HCT116 (cell line): ENCODE data around the gene CEP112. TPM values are rescaled to one million over a fixed set of nuclear protein-coding genes. Genes with fewer than 3 reads are reported as not detected.

Experiments used
- ATAC-seq: fragments of 200-7000 bp; cut with Tn5 transposase; 2 replicates; pipeline ENCODE4 v1.9.1; 2020; ENCODE audit warnings: mild to moderate bottlenecking, moderate library complexity
- BruUV-seq: library from RNA; stranded (reverse); fragments of 400-500 nt; replicated peaks from 2 replicates; lab custom pipeline; 2021; lab: Mats Ljungman, UMichigan
- CTCF ChIA-PET: fragments of 300-600 bp; sonication (Branson Sonifier 250); formaldehyde crosslinking; loops from one replicate; lab custom pipeline; 2021; ENCODE audit warnings: antibody characterized with exemption; lab: Charles Lee
- POLR2A ChIA-PET: fragments of 300-600, 350-600 bp; sonication (Branson Sonifier 250); formaldehyde crosslinking; loops from one replicate; lab custom pipeline; 2021; ENCODE audit warnings: antibody characterized with exemption; lab: Charles Lee
- RAD21 ChIA-PET, 2 experiments: fragments of 300-600 bp; sonication (Branson Sonifier 250); formaldehyde crosslinking; loops; one replicate each; lab custom pipeline; 2023; ENCODE audit warnings: low total read pairs in 2 of 2; ENCODE audit not compliant: uncharacterized antibody in 2 of 2, unreplicated experiment in 2 of 2, low non-redundant PET in 1 of 2; lab: Charles Lee
- DNase-seq: peaks from one replicate; pipeline ENCODE4 v3.0.0-alpha.2; 2010; ENCODE audit warnings: low read depth, low spot score
- H2AFZ ChIP-seq: fragments of 200-600 bp; shearing (Covaris generic), sonication (generic); 2 replicates; pipeline ENCODE4 v1.6.1; 2017; ENCODE audit warnings: low read depth, mixed run types, mixed read lengths, antibody characterized with exemption, low read length; ENCODE audit not compliant: poor library complexity, severe bottlenecking
- H3K27ac ChIP-seq: 2 replicates; pipeline ENCODE4 v1.5.1; 2012; ENCODE audit warnings: low read depth, low read length
- H3K27me3 ChIP-seq: fragments of 200-600 bp; sonication (generic); 2 replicates; pipeline ENCODE4 v1.6.1; 2016; ENCODE audit warnings: mixed run types, low read length, mixed read lengths; ENCODE audit not compliant: insufficient read depth
- H3K36me3 ChIP-seq, 2 experiments: fragments of 200-500 bp in 1 of 2; fragments of 200-600 bp in 1 of 2; sonication (Bioruptor generic) in 1 of 2; sonication (generic) in 1 of 2; 2 replicates each; pipeline versions ENCODE4 v1.5.1 to v1.6.1; 2014 to 2016; ENCODE audit warnings: low read length in 2 of 2, inconsistent platforms in 1 of 2, mixed read lengths in 1 of 2, mixed run types in 1 of 2; ENCODE audit not compliant: insufficient read depth in 2 of 2, control insufficient read depth in 1 of 2
- H3K4me1 ChIP-seq, 2 experiments: fragments of 200-600 bp in 1 of 2; sonication (generic) in 1 of 2; 2 replicates each; pipeline versions ENCODE4 v1.5.1 to v1.6.1; 2012 to 2017; ENCODE audit warnings: low read length in 2 of 2, inconsistent platforms in 1 of 2, mild to moderate bottlenecking in 1 of 2, mixed read lengths in 1 of 2, mixed run types in 1 of 2, moderate library complexity in 1 of 2; ENCODE audit not compliant: insufficient read depth in 2 of 2, control insufficient read depth in 1 of 2
- H3K4me2 ChIP-seq: fragments of 200-600 bp; sonication (generic); 2 replicates; pipeline ENCODE4 v1.6.1; 2017; ENCODE audit warnings: mixed run types, low read length, mixed read lengths
- H3K4me3 ChIP-seq, 2 experiments: fragments of 200-600 bp in 1 of 2; sonication (generic) in 1 of 2; replicated peaks in 1 of 2; 2 replicates each; pipeline ENCODE4 v1.5.1; 2011 to 2016; ENCODE audit warnings: low read length in 2 of 2, control low read depth in 1 of 2, low read depth in 1 of 2, mild to moderate bottlenecking in 1 of 2, mixed read lengths in 1 of 2, mixed run types in 1 of 2
- H3K79me2 ChIP-seq: fragments of 200-600 bp; sonication (generic); 2 replicates; pipeline ENCODE4 v1.6.1; 2017; ENCODE audit warnings: mild to moderate bottlenecking, mixed run types, low read length, moderate library complexity, mixed read lengths; ENCODE audit not compliant: insufficient read depth
- H3K9ac ChIP-seq: fragments of 200-600 bp; sonication (generic); 2 replicates; pipeline ENCODE4 v1.6.1; 2016; ENCODE audit warnings: low read length, mixed read lengths
- H3K9me2 ChIP-seq: fragments of 200-600 bp; sonication (generic), shearing (Covaris generic); 2 replicates; pipeline ENCODE4 v1.6.1; 2017; ENCODE audit warnings: mixed run types, mild to moderate bottlenecking, moderate library complexity; ENCODE audit not compliant: insufficient read depth
- H3K9me3 ChIP-seq, 2 experiments: fragments of 200-500 bp in 1 of 2; fragments of 200-600 bp in 1 of 2; sonication (Bioruptor generic) in 1 of 2; sonication (generic) in 1 of 2; 2 replicates each; pipeline ENCODE4 v1.6.1; 2014 to 2017; ENCODE audit warnings: low read length in 2 of 2, mixed read lengths in 2 of 2, inconsistent platforms in 1 of 2, low read depth in 1 of 2, mild to moderate bottlenecking in 1 of 2, mixed run types in 1 of 2, moderate library complexity in 1 of 2; ENCODE audit not compliant: control insufficient read depth in 1 of 2, insufficient read depth in 1 of 2
- H4K20me1 ChIP-seq: fragments of 200-600 bp; sonication (generic), shearing (Covaris generic); 2 replicates; pipeline ENCODE4 v1.6.1; 2017; ENCODE audit warnings: mixed run types, mild to moderate bottlenecking, moderate library complexity; ENCODE audit not compliant: insufficient read depth
- CBX3 ChIP-seq: IDR thresholded peaks from 2 replicates; pipeline ENCODE4 v1.6.1; 2012; ENCODE audit warnings: low read depth
- EGR1 ChIP-seq: IDR thresholded peaks from 2 replicates; pipeline ENCODE4 v1.6.1; 2012; ENCODE audit warnings: low read depth
- ELF1 ChIP-seq: IDR thresholded peaks from 2 replicates; pipeline ENCODE4 v1.6.1; 2012; ENCODE audit warnings: low read depth, borderline replicate concordance
- EZH2 ChIP-seq: fragments of 200-600 bp; sonication (generic); IDR thresholded peaks from 2 replicates; pipeline ENCODE4 v1.6.1; 2017; ENCODE audit warnings: antibody characterized with exemption, mixed run types
- EZH2phosphoT487 ChIP-seq: fragments of 200-600 bp; IDR thresholded peaks from 2 replicates; pipeline ENCODE4 v1.6.1; 2018; ENCODE audit warnings: antibody characterized with exemption, borderline replicate concordance
- FOSL1 ChIP-seq: IDR thresholded peaks from 2 replicates; pipeline ENCODE4 v1.6.1; 2012; ENCODE audit warnings: low read depth
- POLR2AphosphoS5 ChIP-seq: IDR thresholded peaks from 2 replicates; pipeline ENCODE4 v1.6.1; 2011; ENCODE audit warnings: mild to moderate bottlenecking, low read depth, low read length, moderate library complexity
- SIN3A ChIP-seq: IDR thresholded peaks from 2 replicates; pipeline ENCODE4 v1.6.1; 2012; ENCODE audit warnings: low read depth
- SP1 ChIP-seq: IDR thresholded peaks from 2 replicates; pipeline ENCODE4 v1.6.1; 2012; ENCODE audit warnings: low read depth
- TCF7L2 ChIP-seq: IDR thresholded peaks from 2 replicates; pipeline ENCODE4 v1.7.0; 2011; ENCODE audit warnings: borderline replicate concordance, inconsistent platforms; ENCODE audit not compliant: insufficient read depth, insufficient read length; ENCODE audit errors: extremely low read depth
- ZFX ChIP-seq: fragments of 450-650 bp; IDR thresholded peaks from 2 replicates; pipeline ENCODE4 v1.6.1; 2017
- ZNF274 ChIP-seq: fragments of 200-500 bp; sonication (Bioruptor generic); IDR thresholded peaks from 2 replicates; pipeline ENCODE4 v1.6.1; 2014; ENCODE audit warnings: mild to moderate bottlenecking, low read depth, low read length, inconsistent platforms
- intact Hi-C: fragments of 100-400 bp; cut with micrococcal nuclease; formaldehyde crosslinking; loops from 2 replicates; pipeline ENCODE4 v1.10.0; 2022
- total RNA-seq: library from RNA; stranded (reverse); gene quantifications from one replicate; pipeline ENCODE4 v1.2.1, GENCODE V29; 2021; ENCODE audit not compliant: unreplicated experiment
- TF ChIP-seq, protein P1 (sequence below): IDR thresholded peaks from 2 replicates; pipeline ENCODE4 v1.6.1; 2011; ENCODE audit warnings: mild to moderate bottlenecking, low read length, moderate library complexity; ENCODE audit not compliant: insufficient replicate concordance; ENCODE audit errors: extremely low read depth
- TF ChIP-seq, protein P2 (sequence below): IDR thresholded peaks from 2 replicates; pipeline ENCODE4 v1.6.1; 2012
- TF ChIP-seq, protein P3 (sequence below), 3 experiments: fragments of 200-600 bp in 1 of 3; sonication (generic) in 1 of 3; IDR thresholded peaks in 2 of 3; conservative IDR thresholded peaks in 1 of 3; 2 replicates each; pipeline ENCODE4 v1.5.1; 2012 to 2017; ENCODE audit warnings: low read depth in 2 of 3, low read length in 2 of 3, antibody characterized with exemption in 1 of 3, borderline replicate concordance in 1 of 3, control low read depth in 1 of 3, mild to moderate bottlenecking in 1 of 3, mixed read lengths in 1 of 3, mixed run types in 1 of 3, moderate library complexity in 1 of 3; ENCODE audit not compliant: insufficient read depth in 1 of 3

Gene CEP112
- total RNA-seq, 1 experiment from 2014 or later = 10.9 TPM

DNA sequence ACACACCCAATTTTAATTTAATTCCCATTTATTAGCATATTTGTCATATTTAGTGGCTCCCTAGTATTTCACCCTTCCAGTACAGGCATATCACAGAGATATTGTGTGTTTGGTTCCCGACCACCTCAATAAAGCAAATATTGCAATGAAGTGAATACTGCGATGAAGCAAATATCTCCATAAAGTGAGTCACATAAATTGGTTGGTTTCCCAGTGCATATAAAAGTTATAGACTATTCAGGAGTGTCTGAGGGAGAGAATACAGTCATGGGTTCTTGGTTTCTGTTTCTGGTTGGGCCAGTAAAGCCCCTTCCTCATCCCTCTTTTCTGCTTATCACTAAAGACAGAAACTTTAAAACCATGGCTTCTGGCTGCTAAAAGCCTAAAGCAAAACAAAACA lies 335.1 kb downstream of the CEP112 start:
- Histone ChIP-seq H3K9ac (no peak overlapping the region), H3K9me2 (no peaks in the 10 kb centered on the region), H2AFZ (no peak overlapping the region), H3K27me3 (no peaks in the 10 kb centered on the region), H3K27ac (no peak overlapping the region), H3K9me3 (no peaks in the 10 kb centered on the region), H3K36me3 (no peaks in the 10 kb centered on the region; a peak in 1 of 4 replicates), H3K79me2 (no peaks in the 10 kb centered on the region), H3K4me3 (no peak overlapping the region), H4K20me1 (no peaks in the 10 kb centered on the region), H3K4me1 (peaks cover 12 to 35% of the 10 kb centered on the region in 2 experiments), H3K4me2 (no peak overlapping the region)
- CTCF ChIA-PET = no interaction called here
- TF ChIP-seq EZH2phosphoT487 = no peak
- no peak for TF ChIP-seq ELF1
- no peak for TF ChIP-seq SIN3A
- TF ChIP-seq, protein P1, sequence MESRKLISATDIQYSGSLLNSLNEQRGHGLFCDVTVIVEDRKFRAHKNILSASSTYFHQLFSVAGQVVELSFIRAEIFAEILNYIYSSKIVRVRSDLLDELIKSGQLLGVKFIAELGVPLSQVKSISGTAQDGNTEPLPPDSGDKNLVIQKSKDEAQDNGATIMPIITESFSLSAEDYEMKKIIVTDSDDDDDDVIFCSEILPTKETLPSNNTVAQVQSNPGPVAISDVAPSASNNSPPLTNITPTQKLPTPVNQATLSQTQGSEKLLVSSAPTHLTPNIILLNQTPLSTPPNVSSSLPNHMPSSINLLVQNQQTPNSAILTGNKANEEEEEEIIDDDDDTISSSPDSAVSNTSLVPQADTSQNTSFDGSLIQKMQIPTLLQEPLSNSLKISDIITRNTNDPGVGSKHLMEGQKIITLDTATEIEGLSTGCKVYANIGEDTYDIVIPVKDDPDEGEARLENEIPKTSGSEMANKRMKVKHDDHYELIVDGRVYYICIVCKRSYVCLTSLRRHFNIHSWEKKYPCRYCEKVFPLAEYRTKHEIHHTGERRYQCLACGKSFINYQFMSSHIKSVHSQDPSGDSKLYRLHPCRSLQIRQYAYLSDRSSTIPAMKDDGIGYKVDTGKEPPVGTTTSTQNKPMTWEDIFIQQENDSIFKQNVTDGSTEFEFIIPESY = no peak
- no peak for TF ChIP-seq TCF7L2
- TF ChIP-seq EGR1 = no peak
- no peak for TF ChIP-seq EZH2
- TF ChIP-seq ZFX = no peak
- no peak for TF ChIP-seq CBX3
- TF ChIP-seq POLR2AphosphoS5 = no peak
- no peak for TF ChIP-seq FOSL1
- TF ChIP-seq SP1 = no peak
- TF ChIP-seq, protein P2, sequence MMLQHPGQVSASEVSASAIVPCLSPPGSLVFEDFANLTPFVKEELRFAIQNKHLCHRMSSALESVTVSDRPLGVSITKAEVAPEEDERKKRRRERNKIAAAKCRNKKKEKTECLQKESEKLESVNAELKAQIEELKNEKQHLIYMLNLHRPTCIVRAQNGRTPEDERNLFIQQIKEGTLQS = no peak
- no peak for TF ChIP-seq ZNF274
- TF ChIP-seq, protein P3, sequence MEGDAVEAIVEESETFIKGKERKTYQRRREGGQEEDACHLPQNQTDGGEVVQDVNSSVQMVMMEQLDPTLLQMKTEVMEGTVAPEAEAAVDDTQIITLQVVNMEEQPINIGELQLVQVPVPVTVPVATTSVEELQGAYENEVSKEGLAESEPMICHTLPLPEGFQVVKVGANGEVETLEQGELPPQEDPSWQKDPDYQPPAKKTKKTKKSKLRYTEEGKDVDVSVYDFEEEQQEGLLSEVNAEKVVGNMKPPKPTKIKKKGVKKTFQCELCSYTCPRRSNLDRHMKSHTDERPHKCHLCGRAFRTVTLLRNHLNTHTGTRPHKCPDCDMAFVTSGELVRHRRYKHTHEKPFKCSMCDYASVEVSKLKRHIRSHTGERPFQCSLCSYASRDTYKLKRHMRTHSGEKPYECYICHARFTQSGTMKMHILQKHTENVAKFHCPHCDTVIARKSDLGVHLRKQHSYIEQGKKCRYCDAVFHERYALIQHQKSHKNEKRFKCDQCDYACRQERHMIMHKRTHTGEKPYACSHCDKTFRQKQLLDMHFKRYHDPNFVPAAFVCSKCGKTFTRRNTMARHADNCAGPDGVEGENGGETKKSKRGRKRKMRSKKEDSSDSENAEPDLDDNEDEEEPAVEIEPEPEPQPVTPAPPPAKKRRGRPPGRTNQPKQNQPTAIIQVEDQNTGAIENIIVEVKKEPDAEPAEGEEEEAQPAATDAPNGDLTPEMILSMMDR (IDR thresholded peaks at IDR 0.05 in 2 of 3, conservative IDR thresholded peaks at IDR 0.05 in 1 of 3; ENCODE audit: borderline replicate concordance in 1 of 3, insufficient read depth in 1 of 3, low read depth in 2 of 3, low read length in 2 of 3) = no peak
- no TSS peak for BruUV-seq
- ATAC-seq = no peak
- intact Hi-C loops = no loop called here
- POLR2A ChIA-PET = no interaction called here
- DNase-seq = no peak
- RAD21 ChIA-PET = no interaction called here
